ENCODE data around the gene AGAP1. TPM values are rescaled to one million over a fixed set of nuclear protein-coding genes. Genes with fewer than 3 reads are reported as not detected.

Gene AGAP1
- total and polyA plus RNA-seq, 2 donors (not counting 3 experiments of a cell fraction or from before 2014, with no cell fraction given): 10.2 to 20.9 TPM

GRCh38 chr2:236146436-236146835 is 652.6 kb downstream of the AGAP1 start:
- no peak for FAIRE-seq
- dilution Hi-C loops (cut with MboI; ENCODE audit: extremely low pct_ligation_motif_present, low sequenced_read_pairs): no loop called here

More at GRCh38 chr2:236146436-236146835, 652.6 kb downstream of the AGAP1 start:
- Histone ChIP-seq H3K4me3 (replicated peaks in 1 of 3; ENCODE audit: insufficient read depth in 1 of 3, low read depth in 1 of 3, low read length in 3 of 3) (no peak overlapping the region), H3K9me1 (replicated peaks; ENCODE audit: control insufficient read depth, extremely low read depth, insufficient read depth, low read length) (no peaks in the 10 kb centered on the region), H3K79me2 (ENCODE audit: control insufficient read depth, insufficient read depth, low read length) (no peaks in the 10 kb centered on the region), H4K20me1 (replicated peaks; ENCODE audit: control insufficient read depth, extremely low read depth, insufficient read depth, low read length) (no peaks in the 10 kb centered on the region), H3K9ac (replicated peaks; ENCODE audit: extremely low read depth, insufficient read depth, low read length) (no peak overlapping the region), H3K27ac (ENCODE audit: insufficient read depth, low read depth, low read length) (no peak overlapping the region), H3K4me1 (ENCODE audit: control insufficient read depth, extremely low read depth, insufficient read depth, low read length) (no peaks in the 10 kb centered on the region), H3K9me3 (replicated peaks; ENCODE audit: control insufficient read depth, insufficient read depth, low read length) (no peaks in the 10 kb centered on the region), H2AFZ (ENCODE audit: low read depth, low read length) (no peak overlapping the region), H3K27me3 (ENCODE audit: control insufficient read depth in 2 of 2, insufficient read depth in 2 of 2, low read length in 2 of 2) (no peaks in the 10 kb centered on the region), H3K36me3 (ENCODE audit: control insufficient read depth in 2 of 2, extremely low read depth in 1 of 2, insufficient read depth in 2 of 2, low read length in 2 of 2) (no peaks in the 10 kb centered on the region), H3K4me2 (ENCODE audit: insufficient read depth, low read length) (no peak overlapping the region)
- CTCF ChIA-PET: no interaction called here
- TF ChIP-seq MAX (IDR thresholded peaks at IDR 0.05; ENCODE audit: insufficient read depth, insufficient read length): no peak
- no peak for TF ChIP-seq POLR2A (IDR thresholded peaks at IDR 0.05; ENCODE audit: low read depth, low read length)
- no peak for TF ChIP-seq EZH2 (IDR thresholded peaks at IDR 0.05; ENCODE audit: borderline replicate concordance, low read depth, low read length, severe bottlenecking)
- TF ChIP-seq POLR2AphosphoS5 (IDR thresholded peaks at IDR 0.05; ENCODE audit: insufficient read depth, low read depth, low read length): no peak
- TF ChIP-seq JUN (IDR thresholded peaks at IDR 0.05; ENCODE audit: borderline replicate concordance, insufficient read depth, insufficient read length, low read depth): no peak
- TF ChIP-seq GATA2 (IDR thresholded peaks at IDR 0.05; ENCODE audit: insufficient read depth, insufficient read length, low read depth, low read length): no peak
- no peak for TF ChIP-seq MYC (IDR thresholded peaks at IDR 0.05; ENCODE audit: low read depth, low read length)
- no peak for TF ChIP-seq FOS (IDR thresholded peaks at IDR 0.05; ENCODE audit: borderline replicate concordance, insufficient read depth, low read length)
- no peak for TF ChIP-seq CTCF (IDR thresholded peaks at IDR 0.05; ENCODE audit: extremely low read depth in 1 of 2, insufficient read depth in 1 of 2, low read depth in 1 of 2, low read length in 2 of 2)
- no TSS peak for BruUV-seq (replicated peaks)
- DNase-seq (ENCODE audit: low read depth, low spot score): no peak
- POLR2A ChIA-PET: no interaction called here
- intact Hi-C loops (cut with micrococcal nuclease): no loop called here

Data from endothelial cell of umbilical vein (primary cell).